ENCODE results near the gene KLRF1.

KLRF1 gene

GRCh38 chr12:9820281-9820930, 6.9 kb upstream of the KLRF1 start:
- Mint-ChIP-seq H3K4me3 (peak overlapping the region; percentile 60 to 66), H3K4me1 (ENCODE audit: low read depth in 2 of 2) (peaks cover 31 to 43% of the 10 kb centered on the region in 2 donors), H3K9me3 (peaks cover 0 to 9% of the 10 kb centered on the region in 2 donors), H3K27ac (peak overlapping the region in 1 of 2 donors; percentile 1), H3K36me3 (ENCODE audit: insufficient read depth) (peaks cover 2% of the 10 kb centered on the region), H3K27me3 (no peaks in the 10 kb centered on the region)
- peak; percentile 32 for ATAC-seq (replicated peaks)
- no peak for DNase-seq

DNA sequence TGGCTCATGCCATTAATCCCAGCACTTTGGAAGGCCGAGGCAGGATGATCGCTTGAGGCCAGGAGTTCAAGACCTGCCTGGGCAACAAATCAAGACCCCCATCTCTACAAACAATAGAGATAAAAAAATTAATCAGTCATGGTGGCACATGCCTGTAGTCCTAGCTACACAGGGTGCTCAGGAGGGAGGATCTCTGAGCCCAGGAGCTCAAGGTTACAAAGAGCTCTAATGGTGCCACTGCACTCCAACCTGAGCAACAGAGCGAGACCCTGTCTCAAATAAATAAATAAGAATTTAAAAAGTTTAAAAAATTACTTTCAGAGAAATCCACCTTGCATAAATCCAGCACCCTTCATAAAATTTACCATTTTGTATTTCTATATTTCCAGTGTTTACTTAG, 2.2 kb downstream of the KLRF1 start:
- H3K4me1 Mint-ChIP-seq (ENCODE audit: low read depth in 2 of 2), result peaks cover 6 to 27% of the 10 kb centered on the region in 2 donors
- H3K9me3 Mint-ChIP-seq, result no peaks in the 10 kb centered on the region
- peak overlapping the region; percentile 78 to 88 for H3K4me3 Mint-ChIP-seq
- no peak for ATAC-seq (replicated peaks)
- H3K36me3 Mint-ChIP-seq (ENCODE audit: insufficient read depth), result peaks cover 17% of the 10 kb centered on the region
- no peak for DNase-seq
- H3K27ac Mint-ChIP-seq, result peak overlapping the region; percentile 82 to 91
- no peaks in the 10 kb centered on the region for H3K27me3 Mint-ChIP-seq

DNA sequence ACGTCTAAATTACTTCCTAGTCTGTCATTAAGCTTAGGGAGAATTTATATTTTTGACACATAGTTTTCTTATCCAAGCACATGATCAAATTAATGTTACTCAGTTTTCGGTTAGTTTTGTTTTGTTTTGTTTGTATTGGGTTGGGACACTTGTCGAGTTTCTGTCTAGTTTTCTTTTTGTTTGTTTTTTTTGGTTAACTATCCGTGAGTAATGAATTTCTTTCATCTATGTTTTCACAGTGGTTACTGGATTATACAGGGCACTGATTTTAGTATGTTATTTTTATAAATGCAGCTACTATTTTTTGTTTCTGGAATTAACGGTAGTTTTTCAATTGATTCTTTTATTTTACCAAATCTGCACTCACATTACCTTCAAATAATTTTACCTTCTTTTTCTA, 2.7 kb downstream of the KLRF1 start:
- DNase-seq (no peak), ATAC-seq (replicated peaks) (peak; percentile 17)
- H3K36me3 Mint-ChIP-seq (ENCODE audit: insufficient read depth), result peaks cover 17% of the 10 kb centered on the region
- H3K27ac Mint-ChIP-seq, result peak overlapping the region; percentile 82 to 91
- peak overlapping the region; percentile 78 to 88 for H3K4me3 Mint-ChIP-seq
- H3K4me1 Mint-ChIP-seq (ENCODE audit: low read depth in 2 of 2), result peaks cover 6 to 22% of the 10 kb centered on the region in 2 donors
- no peaks in the 10 kb centered on the region for H3K27me3 Mint-ChIP-seq
- H3K9me3 Mint-ChIP-seq, result no peaks in the 10 kb centered on the region

DNA sequence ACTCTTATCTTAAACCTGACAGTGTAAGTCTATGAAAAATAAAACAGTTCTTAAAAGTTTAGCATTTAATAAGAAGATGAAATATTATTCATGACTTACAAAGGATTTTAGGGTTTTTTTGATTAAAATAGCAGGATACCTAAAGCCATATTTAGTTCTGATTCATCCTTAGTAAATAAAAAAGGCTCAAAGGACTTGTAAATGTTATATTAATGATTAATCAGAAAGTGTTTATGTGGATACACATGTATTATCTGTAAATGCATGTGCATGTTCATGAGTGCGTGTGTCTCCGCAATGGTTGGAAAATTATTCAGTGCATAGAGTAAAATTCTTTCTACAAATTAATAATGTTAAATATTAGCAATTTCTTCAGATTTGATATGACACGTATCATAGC, 4.4 kb downstream of the KLRF1 start:
- Mint-ChIP-seq H3K36me3 (ENCODE audit: insufficient read depth) (peaks cover 17% of the 10 kb centered on the region), H3K4me3 (no peak overlapping the region), H3K4me1 (ENCODE audit: low read depth in 2 of 2) (peaks cover 0 to 9% of the 10 kb centered on the region in 2 donors), H3K27me3 (no peaks in the 10 kb centered on the region), H3K27ac (no peak overlapping the region), H3K9me3 (no peaks in the 10 kb centered on the region)
- no peak for ATAC-seq (replicated peaks)
- DNase-seq, result no peak

- DNase-seq (no peak), ATAC-seq (replicated peaks) (no peak)
- Mint-ChIP-seq H3K27me3 (no peaks in the 10 kb centered on the region), H3K9me3 (peaks cover 0 to 23% of the 10 kb centered on the region in 2 donors), H3K27ac (no peak overlapping the region), H3K4me1 (ENCODE audit: low read depth in 2 of 2) (peaks cover 6% of the 10 kb centered on the region in 2 donors), H3K4me3 (no peak overlapping the region), H3K36me3 (ENCODE audit: insufficient read depth) (peaks cover 9% of the 10 kb centered on the region)
These were observed 16.1 kb downstream of the KLRF1 start for GRCh38 chr12:9843407-9843806.

- Mint-ChIP-seq H3K27me3 (no peaks in the 10 kb centered on the region), H3K27ac (peak overlapping the region in 1 of 2 donors; percentile 72), H3K4me1 (ENCODE audit: low read depth in 2 of 2) (peaks cover 12 to 20% of the 10 kb centered on the region in 2 donors), H3K4me3 (no peak overlapping the region), H3K36me3 (ENCODE audit: insufficient read depth) (peaks cover 58% of the 10 kb centered on the region), H3K9me3 (peaks cover 0 to 24% of the 10 kb centered on the region in 2 donors)
- DNase-seq (no peak), ATAC-seq (replicated peaks) (no peak)
These were observed 21.6 kb downstream of the KLRF1 start for GRCh38 chr12:9848899-9849298.

GRCh38 chr12:9851050-9851449, 23.8 kb downstream of the KLRF1 start:
- DNase-seq, result no peak
- H3K9me3 Mint-ChIP-seq, result peaks cover 0 to 24% of the 10 kb centered on the region in 2 donors
- no peak overlapping the region for H3K4me3 Mint-ChIP-seq
- no peaks in the 10 kb centered on the region for H3K27me3 Mint-ChIP-seq
- ATAC-seq (replicated peaks), result no peak
- peak overlapping the region in 1 of 2 donors; percentile 24 for H3K27ac Mint-ChIP-seq
- H3K4me1 Mint-ChIP-seq (ENCODE audit: low read depth in 2 of 2), result peaks cover 19 to 36% of the 10 kb centered on the region in 2 donors
- peaks cover 71% of the 10 kb centered on the region for H3K36me3 Mint-ChIP-seq (ENCODE audit: insufficient read depth)

DNA sequence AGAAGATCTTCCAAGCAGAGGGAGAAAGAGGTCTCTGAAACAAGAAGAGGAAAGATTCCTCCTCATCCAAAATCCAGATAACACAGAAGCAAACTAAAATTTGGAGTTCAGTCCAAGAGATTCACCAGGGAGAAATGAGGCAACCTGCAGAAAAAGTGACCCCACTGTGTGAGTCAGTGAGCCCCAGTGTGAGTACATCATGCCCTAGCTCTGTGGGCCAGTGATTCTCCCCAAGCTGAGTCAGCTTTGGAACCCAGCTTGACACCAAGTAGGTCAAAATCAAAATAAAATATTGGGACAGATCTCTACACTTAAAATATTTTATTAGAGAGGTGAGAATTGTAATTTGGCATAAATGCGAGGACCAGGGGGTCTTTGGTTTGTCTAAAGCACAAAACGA, 24.6 kb downstream of the KLRF1 start:
- H3K36me3 Mint-ChIP-seq (ENCODE audit: insufficient read depth), result peaks cover 80% of the 10 kb centered on the region
- no peaks in the 10 kb centered on the region for H3K27me3 Mint-ChIP-seq
- H3K27ac Mint-ChIP-seq, result peak overlapping the region; percentile 24 to 72
- H3K4me3 Mint-ChIP-seq, result no peak overlapping the region
- ATAC-seq (replicated peaks) (no peak), DNase-seq (no peak)
- H3K9me3 Mint-ChIP-seq, result peaks cover 0 to 16% of the 10 kb centered on the region in 2 donors
- peaks cover 22 to 43% of the 10 kb centered on the region in 2 donors for H3K4me1 Mint-ChIP-seq (ENCODE audit: low read depth in 2 of 2)

- DNase-seq (no peak), ATAC-seq (replicated peaks) (no peak)
- Mint-ChIP-seq H3K36me3 (ENCODE audit: insufficient read depth) (peaks cover 80% of the 10 kb centered on the region), H3K4me3 (no peak overlapping the region), H3K27me3 (no peaks in the 10 kb centered on the region), H3K4me1 (ENCODE audit: low read depth in 2 of 2) (peaks cover 35 to 76% of the 10 kb centered on the region in 2 donors), H3K9me3 (no peaks in the 10 kb centered on the region), H3K27ac (peak overlapping the region in 1 of 2 donors; percentile 47)
These were observed 28.9 kb downstream of the KLRF1 start for GRCh38 chr12:9856151-9856550.

- Mint-ChIP-seq H3K36me3 (ENCODE audit: insufficient read depth) (peaks cover 77% of the 10 kb centered on the region), H3K27me3 (no peaks in the 10 kb centered on the region), H3K9me3 (no peaks in the 10 kb centered on the region), H3K27ac (peak overlapping the region in 1 of 2 donors; percentile 54), H3K4me1 (ENCODE audit: low read depth in 2 of 2) (peaks cover 35 to 75% of the 10 kb centered on the region in 2 donors), H3K4me3 (peak overlapping the region in 1 of 2 donors; percentile 10)
- no peak for ATAC-seq (replicated peaks)
- no peak for DNase-seq
These were observed 29.6 kb downstream of the KLRF1 start for GRCh38 chr12:9856894-9857293.

DNA sequence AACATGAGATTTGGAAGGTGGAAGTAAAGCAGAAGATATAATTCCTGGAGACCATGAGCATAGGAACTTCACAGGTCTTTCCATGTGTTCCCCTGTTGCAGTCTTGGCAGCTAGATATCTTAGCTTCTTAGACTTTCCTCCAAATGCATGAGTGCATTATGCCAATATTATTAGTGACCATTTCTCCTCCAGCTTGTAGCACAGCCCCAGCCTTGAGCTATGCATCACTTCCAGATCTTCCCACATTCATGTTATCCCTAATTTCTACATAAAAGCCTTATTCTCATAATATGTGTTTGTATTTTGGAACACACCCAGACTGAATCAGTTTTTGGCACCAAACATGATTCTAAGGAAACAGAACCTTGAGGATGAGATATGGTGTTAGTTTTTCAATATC, 30.9 kb downstream of the KLRF1 start:
- Mint-ChIP-seq H3K9me3 (peaks cover 0 to 7% of the 10 kb centered on the region in 2 donors), H3K4me1 (ENCODE audit: low read depth in 2 of 2) (peaks cover 39 to 74% of the 10 kb centered on the region in 2 donors), H3K4me3 (no peak overlapping the region), H3K27me3 (no peaks in the 10 kb centered on the region), H3K27ac (peak overlapping the region in 1 of 2 donors; percentile 10), H3K36me3 (ENCODE audit: insufficient read depth) (peaks cover 73% of the 10 kb centered on the region)
- no peak for DNase-seq
- no peak for ATAC-seq (replicated peaks)

- ATAC-seq (replicated peaks), result peak; percentile 17
- peaks cover 52% of the 10 kb centered on the region for H3K36me3 Mint-ChIP-seq (ENCODE audit: insufficient read depth)
- DNase-seq, result no peak
- peak overlapping the region; percentile 83 to 99 for H3K4me3 Mint-ChIP-seq
- peaks cover 31 to 48% of the 10 kb centered on the region in 2 donors for H3K4me1 Mint-ChIP-seq (ENCODE audit: low read depth in 2 of 2)
- H3K27me3 Mint-ChIP-seq, result no peaks in the 10 kb centered on the region
- H3K9me3 Mint-ChIP-seq, result peaks cover 5 to 14% of the 10 kb centered on the region in 2 donors
- peak overlapping the region; percentile 90 to 95 for H3K27ac Mint-ChIP-seq
These were observed 37.8 kb downstream of the KLRF1 start for GRCh38 chr12:9864913-9865675.

DNA sequence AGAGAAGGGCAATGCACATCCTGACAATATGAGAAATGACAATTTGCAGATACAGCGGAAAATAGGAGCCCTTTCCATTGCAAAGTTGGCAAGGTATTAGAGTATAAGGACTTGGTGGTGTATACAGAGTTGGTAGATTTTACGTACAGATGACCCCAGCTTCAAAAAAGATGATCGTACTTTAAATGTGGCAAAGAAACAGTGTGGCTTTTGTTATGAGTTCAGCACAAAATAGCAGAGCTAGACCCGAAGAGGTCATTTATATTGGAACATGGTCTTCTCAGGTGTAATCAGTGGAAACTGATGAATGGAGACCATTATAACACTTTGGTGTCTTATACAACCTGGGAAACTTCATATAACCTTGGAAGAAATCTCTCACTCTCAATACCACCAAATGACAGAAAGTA, 39.6 kb downstream of the KLRF1 start:
- peak overlapping the region; percentile 90 to 95 for H3K27ac Mint-ChIP-seq
- ATAC-seq (replicated peaks), result no peak
- peaks cover 5 to 14% of the 10 kb centered on the region in 2 donors for H3K9me3 Mint-ChIP-seq
- DNase-seq, result no peak
- H3K4me3 Mint-ChIP-seq, result peak overlapping the region; percentile 83 to 99
- H3K36me3 Mint-ChIP-seq (ENCODE audit: insufficient read depth), result peaks cover 39% of the 10 kb centered on the region
- H3K27me3 Mint-ChIP-seq, result no peaks in the 10 kb centered on the region
- H3K4me1 Mint-ChIP-seq (ENCODE audit: low read depth in 2 of 2), result peaks cover 25 to 51% of the 10 kb centered on the region in 2 donors
